ENCODE data around the gene RPLP2. TPM values are rescaled to one million over a fixed set of nuclear protein-coding genes. Genes with fewer than 3 reads are reported as not detected.

RPLP2 gene
- total RNA-seq, 2 donors from 2014 or later, result 4,178 to 4,199 TPM

- H3K27me3 Mint-ChIP-seq, result no peaks in the 10 kb centered on the region
- H3K36me3 Mint-ChIP-seq (ENCODE audit: low read depth), result no peaks in the 10 kb centered on the region
- no peak overlapping the region for H3K4me3 Mint-ChIP-seq
- no peaks in the 10 kb centered on the region for H3K9me3 ChIP-seq (ENCODE audit: control insufficient read depth, low read length, poor library complexity, severe bottlenecking)
- no peak for ATAC-seq
- peak in 1 of 3 donors; percentile 9 for DNase-seq
- no peak overlapping the region for H3K27ac Mint-ChIP-seq
- peaks cover 9% of the 10 kb centered on the region for H3K4me1 Mint-ChIP-seq
These were observed 17.9 kb upstream of the RPLP2 start for GRCh38 chr11:791658-792534.

DNA sequence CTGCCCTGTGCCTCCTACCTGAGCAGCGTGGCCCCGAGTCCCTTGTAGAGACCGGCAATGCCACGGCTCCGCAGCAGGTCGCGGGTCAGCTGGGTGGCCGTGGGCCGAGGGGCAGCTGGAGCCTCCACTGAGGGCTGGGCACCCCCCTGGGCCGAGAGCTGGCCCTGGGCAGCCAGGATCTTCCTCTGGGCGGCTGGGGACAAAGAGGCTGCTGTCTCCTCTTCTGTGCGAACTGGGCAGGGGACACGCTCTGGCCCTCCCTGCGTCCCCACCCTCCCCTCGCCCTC, 17.3 kb upstream of the RPLP2 start:
- ATAC-seq, result no peak

GRCh38 chr11:792873-793272, 16.9 kb upstream of the RPLP2 start:
- no peaks in the 10 kb centered on the region for H3K36me3 Mint-ChIP-seq (ENCODE audit: low read depth)
- no peak for ATAC-seq
- peaks cover 10% of the 10 kb centered on the region for H3K4me1 Mint-ChIP-seq
- no peak overlapping the region for H3K27ac Mint-ChIP-seq
- no peaks in the 10 kb centered on the region for H3K9me3 ChIP-seq (ENCODE audit: control insufficient read depth, low read length, poor library complexity, severe bottlenecking)
- DNase-seq, result no peak
- H3K27me3 Mint-ChIP-seq, result no peaks in the 10 kb centered on the region
- H3K4me3 Mint-ChIP-seq, result no peak overlapping the region

More for the DNA sequence above, 17.3 kb upstream of the RPLP2 start:
- no peak for DNase-seq
- Mint-ChIP-seq H3K4me3 (no peak overlapping the region), H3K36me3 (ENCODE audit: low read depth) (no peaks in the 10 kb centered on the region), H3K4me1 (peaks cover 10% of the 10 kb centered on the region), H3K27ac (no peak overlapping the region), H3K27me3 (no peaks in the 10 kb centered on the region)
- H3K9me3 ChIP-seq (ENCODE audit: control insufficient read depth, low read length, poor library complexity, severe bottlenecking), result no peaks in the 10 kb centered on the region

DNA sequence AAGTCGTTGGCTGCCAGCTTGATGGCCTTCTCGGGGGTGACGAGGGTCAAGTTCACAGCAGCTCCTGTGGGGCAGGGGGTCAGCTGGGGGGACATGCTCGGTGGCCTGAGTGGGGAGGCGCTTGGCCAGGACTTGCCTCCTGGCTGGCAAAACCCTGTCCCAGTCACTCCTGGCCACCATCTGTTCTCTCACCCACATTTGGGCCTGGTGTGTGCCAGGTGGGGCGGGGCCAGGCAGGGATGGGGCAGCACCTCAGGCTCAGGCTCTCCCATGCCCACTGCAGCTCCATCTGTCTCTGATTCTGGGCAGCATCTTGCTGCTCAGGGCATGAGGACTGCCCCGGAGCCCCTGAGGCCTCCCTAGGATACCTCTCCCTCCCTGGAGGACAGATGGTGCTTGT, 16.2 kb upstream of the RPLP2 start:
- no peak for DNase-seq
- no peak overlapping the region for H3K4me3 Mint-ChIP-seq

DNA sequence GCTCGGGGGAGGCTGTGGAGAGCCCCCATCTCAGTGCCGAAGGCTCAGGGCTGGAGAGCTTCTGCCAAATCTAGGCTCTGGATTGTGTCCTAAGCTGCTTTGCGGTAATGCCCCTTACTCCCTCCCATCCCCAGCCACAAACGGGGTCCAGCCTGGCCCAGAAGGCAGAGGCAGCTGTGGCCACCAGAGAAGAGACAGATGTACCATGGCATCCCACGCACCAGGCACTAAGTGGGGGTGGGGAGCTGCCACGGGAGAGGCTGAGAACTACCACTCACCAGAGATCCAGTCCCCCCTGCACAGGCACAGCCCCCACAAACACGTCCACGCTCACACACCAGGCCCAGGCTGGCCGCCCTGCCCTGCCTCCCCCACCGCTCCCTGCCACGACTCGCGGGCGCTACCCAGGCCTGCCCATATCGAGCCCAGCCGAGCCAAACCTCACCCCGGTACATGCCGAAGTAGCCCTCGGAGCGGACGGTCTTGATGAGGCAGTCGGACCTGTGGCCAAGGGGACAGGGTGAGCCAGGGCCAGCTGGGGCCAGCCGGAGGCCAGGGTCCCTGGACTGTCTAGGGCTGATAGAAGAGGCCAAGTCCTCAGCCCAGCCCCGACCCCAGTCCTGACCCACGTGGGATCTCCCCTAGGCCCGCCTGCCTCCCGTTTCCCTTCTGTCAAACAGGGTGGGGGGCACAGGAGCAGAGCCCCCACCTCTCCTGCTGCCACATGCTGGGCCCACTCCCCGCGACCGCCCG, 15.6 kb upstream of the RPLP2 start:
- no peaks in the 10 kb centered on the region for H3K27me3 Mint-ChIP-seq
- no peaks in the 10 kb centered on the region for H3K9me3 ChIP-seq (ENCODE audit: control insufficient read depth, low read length, poor library complexity, severe bottlenecking)
- peak overlapping the region; percentile 33 for H3K4me3 Mint-ChIP-seq
- peaks cover 10% of the 10 kb centered on the region for H3K4me1 Mint-ChIP-seq
- H3K27ac Mint-ChIP-seq, result no peak overlapping the region
- ATAC-seq (no peak), DNase-seq (no peak)
- no peaks in the 10 kb centered on the region for H3K36me3 Mint-ChIP-seq (ENCODE audit: low read depth)

More for the DNA sequence above, 16.2 kb upstream of the RPLP2 start:
- Mint-ChIP-seq H3K27ac (no peak overlapping the region), H3K4me1 (peaks cover 10% of the 10 kb centered on the region), H3K27me3 (no peaks in the 10 kb centered on the region), H3K36me3 (ENCODE audit: low read depth) (no peaks in the 10 kb centered on the region)
- no peak for ATAC-seq
- no peaks in the 10 kb centered on the region for H3K9me3 ChIP-seq (ENCODE audit: control insufficient read depth, low read length, poor library complexity, severe bottlenecking)

DNA sequence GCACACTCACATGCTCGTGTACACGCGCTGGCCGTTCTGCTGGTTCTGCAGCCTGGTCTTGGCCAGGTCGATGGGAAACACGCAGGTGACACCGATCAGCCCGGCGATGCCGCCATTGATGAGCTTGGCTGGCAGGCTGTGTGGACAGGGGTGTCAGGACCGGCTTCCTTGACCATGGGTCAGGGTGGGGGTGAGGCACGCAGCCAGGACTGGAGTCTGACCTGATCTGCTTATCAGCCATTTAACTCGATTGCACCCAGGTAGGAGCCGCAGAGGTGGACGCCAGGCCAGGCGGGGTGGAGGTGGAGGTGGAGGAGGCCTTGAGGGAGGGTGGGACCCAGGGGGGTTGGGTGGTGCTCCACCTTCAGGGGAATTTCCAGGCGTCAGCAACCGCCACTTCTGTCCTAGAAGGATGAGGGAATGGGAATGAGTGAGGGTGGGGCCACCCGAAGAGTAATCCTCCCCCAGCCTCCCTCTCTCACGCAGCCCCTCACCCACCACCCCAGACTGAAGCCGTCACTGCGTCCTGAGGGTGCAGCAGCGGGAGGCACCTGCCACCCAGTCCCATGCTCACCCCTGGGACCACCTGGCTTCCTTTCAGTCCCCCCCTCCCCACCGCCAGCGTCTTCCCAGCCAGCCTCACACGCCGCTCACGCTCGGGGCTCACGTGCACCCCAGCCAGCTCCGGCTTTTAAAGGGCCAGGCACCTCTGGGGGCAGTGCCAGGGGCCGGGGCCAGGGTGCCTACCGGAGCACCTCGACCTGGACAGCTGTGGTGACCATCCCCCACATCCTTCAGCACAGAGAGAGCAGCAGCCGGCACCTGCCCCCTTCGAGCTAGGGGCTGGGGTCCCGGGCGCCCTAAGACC, 14.8 kb upstream of the RPLP2 start:
- H3K27me3 Mint-ChIP-seq, result no peaks in the 10 kb centered on the region
- no peaks in the 10 kb centered on the region for H3K36me3 Mint-ChIP-seq (ENCODE audit: low read depth)
- DNase-seq, result peak in 1 of 3 donors; percentile 11
- peaks cover 10% of the 10 kb centered on the region for H3K4me1 Mint-ChIP-seq
- no peak overlapping the region for H3K27ac Mint-ChIP-seq
- H3K9me3 ChIP-seq (ENCODE audit: control insufficient read depth, low read length, poor library complexity, severe bottlenecking), result no peaks in the 10 kb centered on the region
- H3K4me3 Mint-ChIP-seq, result peak overlapping the region; percentile 96
- ATAC-seq, result no peak

GRCh38 chr11:795634-796564, 13.9 kb upstream of the RPLP2 start:
- no peaks in the 10 kb centered on the region for H3K27me3 Mint-ChIP-seq
- peak; percentile 51 to 72 (median 70) for DNase-seq
- H3K36me3 Mint-ChIP-seq (ENCODE audit: low read depth), result no peaks in the 10 kb centered on the region
- no peaks in the 10 kb centered on the region for H3K9me3 ChIP-seq (ENCODE audit: control insufficient read depth, low read length, poor library complexity, severe bottlenecking)
- H3K4me1 Mint-ChIP-seq, result peaks cover 10% of the 10 kb centered on the region
- H3K4me3 Mint-ChIP-seq, result peak overlapping the region; percentile 96
- peak overlapping the region; percentile 81 for H3K27ac Mint-ChIP-seq
- peak; percentile 50 for ATAC-seq

- H3K27ac Mint-ChIP-seq, result peak overlapping the region; percentile 81
- peaks cover 10% of the 10 kb centered on the region for H3K4me1 Mint-ChIP-seq
- DNase-seq (no peak), ATAC-seq (no peak)
- no peaks in the 10 kb centered on the region for H3K36me3 Mint-ChIP-seq (ENCODE audit: low read depth)
- H3K27me3 Mint-ChIP-seq, result no peaks in the 10 kb centered on the region
- H3K4me3 Mint-ChIP-seq, result peak overlapping the region; percentile 96
- no peaks in the 10 kb centered on the region for H3K9me3 ChIP-seq (ENCODE audit: control insufficient read depth, low read length, poor library complexity, severe bottlenecking)
These were observed 13.0 kb upstream of the RPLP2 start for GRCh38 chr11:796565-797295.

- peak; percentile 67 for ATAC-seq
- H3K4me3 Mint-ChIP-seq, result peak overlapping the region; percentile 96
- no peaks in the 10 kb centered on the region for H3K36me3 Mint-ChIP-seq (ENCODE audit: low read depth)
- DNase-seq, result peak; percentile 56 to 81 (median 64)
- no peaks in the 10 kb centered on the region for H3K27me3 Mint-ChIP-seq
- no peaks in the 10 kb centered on the region for H3K9me3 ChIP-seq (ENCODE audit: control insufficient read depth, low read length, poor library complexity, severe bottlenecking)
- peak overlapping the region; percentile 81 for H3K27ac Mint-ChIP-seq
- peaks cover 10% of the 10 kb centered on the region for H3K4me1 Mint-ChIP-seq
These were observed 12.3 kb upstream of the RPLP2 start for GRCh38 chr11:797296-798092.

DNA sequence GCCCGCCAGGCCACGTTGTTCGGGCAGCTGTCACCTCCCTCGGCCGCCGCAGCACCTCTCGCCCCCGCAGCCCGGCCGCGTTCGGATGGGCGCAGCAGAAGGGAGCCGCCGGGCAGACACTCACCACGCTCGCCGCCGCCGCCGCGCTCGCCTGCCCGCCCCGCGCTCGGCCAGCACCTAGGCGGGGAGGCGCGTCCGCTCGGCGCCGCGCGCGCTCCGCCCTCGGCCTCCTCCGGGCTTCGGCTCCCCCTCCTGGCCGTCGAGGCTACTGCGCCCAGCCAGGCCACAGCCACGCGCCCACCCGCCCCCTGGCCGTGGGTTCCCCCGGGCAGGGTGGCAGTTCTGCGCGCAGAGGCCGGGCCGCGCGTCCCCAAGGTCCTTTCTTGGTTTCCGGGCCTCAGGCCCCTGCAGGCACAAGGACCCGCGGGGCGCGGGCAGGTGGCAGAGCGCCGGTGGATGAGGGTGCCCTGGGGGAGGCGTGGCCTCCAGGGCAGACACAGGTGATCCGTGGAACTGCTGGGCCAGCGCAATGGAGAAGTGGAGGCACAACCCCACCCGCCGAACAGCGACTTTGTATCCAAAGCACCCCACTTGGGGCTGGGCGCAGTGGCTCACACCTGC, 11.6 kb upstream of the RPLP2 start, which contains the start of gene SLC25A22:
TSS of gene SLC25A22 (minus strand) at position 189 of the 621 bp plus-strand sequence. CDS start 3,275 bp downstream, outside the sequence.
- Mint-ChIP-seq H3K36me3 (ENCODE audit: low read depth) (no peaks in the 10 kb centered on the region), H3K27me3 (no peaks in the 10 kb centered on the region), H3K27ac (peak within 1 kb of the TSS; percentile 81), H3K4me3 (peak within 1 kb of the TSS; percentile 96), H3K4me1 (peaks cover 10% of the 10 kb centered on the region)
- ATAC-seq (peak; percentile 73), DNase-seq (peak; percentile 76 to 84 (median 82))
- H3K9me3 ChIP-seq (ENCODE audit: control insufficient read depth, low read length, poor library complexity, severe bottlenecking), result no peaks in the 10 kb centered on the region
